Measurements from ENCODE around the gene CTIF.
A peak's percentile ranks its signal among the peaks of the same experiment; 100 is the strongest.

CTIF gene

GRCh38 chr18:48896875-48897511 lies 358.2 kb downstream of the CTIF start:
- no peaks in the 10 kb centered on the region for H3K36me3 ChIP-seq (ENCODE audit: control insufficient read depth in 1 of 2, insufficient read depth in 2 of 2, low read depth in 1 of 2, low read length in 2 of 2)
- H3K79me1 ChIP-seq (replicated peaks; ENCODE audit: low read length, poor library complexity, severe bottlenecking), result no peaks in the 10 kb centered on the region
- peak overlapping the region; percentile 68 for H2BK15ac ChIP-seq (ENCODE audit: low read depth, poor library complexity, severe bottlenecking)
- no peak overlapping the region for H2AFZ ChIP-seq (ENCODE audit: low read depth, low read length)
- no peak overlapping the region for H3K27ac ChIP-seq (ENCODE audit: low read length, poor library complexity, severe bottlenecking)
- WGBS, result 76% methylated on average over 9 of the region's 9 CpGs
- H4K8ac ChIP-seq (ENCODE audit: low read length), result no peak overlapping the region
- peaks cover 17% of the 10 kb centered on the region for H3K4me1 ChIP-seq (ENCODE audit: control insufficient read depth, insufficient read depth, low read depth, low read length)
- H2AK5ac ChIP-seq (ENCODE audit: low read length, severe bottlenecking), result peak overlapping the region; percentile 33
- peak overlapping the region; percentile 10 to 50 for H3K18ac ChIP-seq (ENCODE audit: low read depth in 1 of 2, low read length in 2 of 2)
- no peaks in the 10 kb centered on the region for H3K9me3 ChIP-seq (ENCODE audit: control insufficient read depth, low read length)
- peak overlapping the region in 1 of 2 experiments; percentile 84 for H3K14ac ChIP-seq (ENCODE audit: low read length in 2 of 2)
- H2BK12ac ChIP-seq (ENCODE audit: low read length in 2 of 2), result peak overlapping the region; percentile 40 to 76
- DNase-seq, result peak; percentile 43
- H3K4me3 ChIP-seq (ENCODE audit: insufficient read depth in 1 of 2, low read depth in 1 of 2, low read length in 2 of 2), result no peak overlapping the region
- no peak overlapping the region for H3K4ac ChIP-seq (ENCODE audit: low read depth in 1 of 2, low read length in 2 of 2)
- H4K91ac ChIP-seq (ENCODE audit: low read length), result no peak overlapping the region
- H2BK5ac ChIP-seq (ENCODE audit: low read depth, low read length, poor library complexity, severe bottlenecking), result no peak overlapping the region
- peak overlapping the region; percentile 5 for H3K9ac ChIP-seq (ENCODE audit: low read length)
- H2BK120ac ChIP-seq (ENCODE audit: low read depth, low read length), result no peak overlapping the region
- no peaks in the 10 kb centered on the region for H3K27me3 ChIP-seq (ENCODE audit: control insufficient read depth in 1 of 2, insufficient read depth in 1 of 2, low read length in 2 of 2)
- H3K4me2 ChIP-seq (ENCODE audit: low read length, poor library complexity, severe bottlenecking), result no peak overlapping the region
- no peak overlapping the region for H3K23ac ChIP-seq (ENCODE audit: low read length in 2 of 2)

GRCh38 chr18:48897531-48897930 lies 358.7 kb downstream of the CTIF start:
- Histone ChIP-seq H3K27me3 (ENCODE audit: control insufficient read depth in 1 of 2, insufficient read depth in 1 of 2, low read length in 2 of 2) (no peaks in the 10 kb centered on the region), H2AFZ (ENCODE audit: low read depth, low read length) (no peak overlapping the region), H3K9me3 (ENCODE audit: control insufficient read depth, low read length) (no peaks in the 10 kb centered on the region), H3K18ac (ENCODE audit: low read depth in 1 of 2, low read length in 2 of 2) (peak overlapping the region; percentile 10 to 42), H3K14ac (ENCODE audit: low read length in 2 of 2) (no peak overlapping the region), H3K4me2 (ENCODE audit: low read length, poor library complexity, severe bottlenecking) (no peak overlapping the region), H4K8ac (ENCODE audit: low read length) (no peak overlapping the region), H3K79me1 (replicated peaks; ENCODE audit: low read length, poor library complexity, severe bottlenecking) (no peaks in the 10 kb centered on the region), H3K9ac (ENCODE audit: low read length) (peak overlapping the region; percentile 5), H3K27ac (ENCODE audit: low read length, poor library complexity, severe bottlenecking) (no peak overlapping the region), H3K4ac (ENCODE audit: low read depth in 1 of 2, low read length in 2 of 2) (no peak overlapping the region), H3K36me3 (ENCODE audit: control insufficient read depth in 1 of 2, insufficient read depth in 2 of 2, low read depth in 1 of 2, low read length in 2 of 2) (no peaks in the 10 kb centered on the region), H3K4me1 (ENCODE audit: control insufficient read depth, insufficient read depth, low read depth, low read length) (peaks cover 23% of the 10 kb centered on the region), H4K91ac (ENCODE audit: low read length) (no peak overlapping the region), H2BK5ac (ENCODE audit: low read depth, low read length, poor library complexity, severe bottlenecking) (no peak overlapping the region), H3K4me3 (ENCODE audit: insufficient read depth in 1 of 2, low read depth in 1 of 2, low read length in 2 of 2) (no peak overlapping the region), H3K23ac (ENCODE audit: low read length in 2 of 2) (no peak overlapping the region), H2AK5ac (ENCODE audit: low read length, severe bottlenecking) (peak overlapping the region; percentile 33), H2BK120ac (ENCODE audit: low read depth, low read length) (no peak overlapping the region), H2BK15ac (ENCODE audit: low read depth, poor library complexity, severe bottlenecking) (peak overlapping the region; percentile 68), H2BK12ac (ENCODE audit: low read length in 2 of 2) (peak overlapping the region in 1 of 2 experiments; percentile 40)
- WGBS, result 98% methylated on average over 5 of the region's 5 CpGs
- DNase-seq, result no peak

- 86% methylated on average over 3 of the region's 4 CpGs for WGBS
- no peak overlapping the region for H4K91ac ChIP-seq (ENCODE audit: low read length)
- no peaks in the 10 kb centered on the region for H3K79me1 ChIP-seq (replicated peaks; ENCODE audit: low read length, poor library complexity, severe bottlenecking)
- H3K9ac ChIP-seq (ENCODE audit: low read length), result no peak overlapping the region
- no peak overlapping the region for H3K27ac ChIP-seq (ENCODE audit: low read length, poor library complexity, severe bottlenecking)
- no peak overlapping the region for H3K23ac ChIP-seq (ENCODE audit: low read length in 2 of 2)
- H2BK15ac ChIP-seq (ENCODE audit: low read depth, poor library complexity, severe bottlenecking), result no peak overlapping the region
- H3K4me3 ChIP-seq (ENCODE audit: insufficient read depth in 1 of 2, low read depth in 1 of 2, low read length in 2 of 2), result no peak overlapping the region
- no peaks in the 10 kb centered on the region for H3K27me3 ChIP-seq (ENCODE audit: control insufficient read depth in 1 of 2, insufficient read depth in 1 of 2, low read length in 2 of 2)
- H3K4me1 ChIP-seq (ENCODE audit: control insufficient read depth, insufficient read depth, low read depth, low read length), result peaks cover 31% of the 10 kb centered on the region
- H2AFZ ChIP-seq (ENCODE audit: low read depth, low read length), result no peak overlapping the region
- H2AK5ac ChIP-seq (ENCODE audit: low read length, severe bottlenecking), result no peak overlapping the region
- no peak overlapping the region for H2BK120ac ChIP-seq (ENCODE audit: low read depth, low read length)
- H3K14ac ChIP-seq (ENCODE audit: low read length in 2 of 2), result no peak overlapping the region
- H3K18ac ChIP-seq (ENCODE audit: low read depth in 1 of 2, low read length in 2 of 2), result no peak overlapping the region
- no peaks in the 10 kb centered on the region for H3K9me3 ChIP-seq (ENCODE audit: control insufficient read depth, low read length)
- H2BK5ac ChIP-seq (ENCODE audit: low read depth, low read length, poor library complexity, severe bottlenecking), result no peak overlapping the region
- H3K4me2 ChIP-seq (ENCODE audit: low read length, poor library complexity, severe bottlenecking), result no peak overlapping the region
- H3K4ac ChIP-seq (ENCODE audit: low read depth in 1 of 2, low read length in 2 of 2), result no peak overlapping the region
- H4K8ac ChIP-seq (ENCODE audit: low read length), result no peak overlapping the region
- no peak for DNase-seq
- no peaks in the 10 kb centered on the region for H3K36me3 ChIP-seq (ENCODE audit: control insufficient read depth in 1 of 2, insufficient read depth in 2 of 2, low read depth in 1 of 2, low read length in 2 of 2)
- no peak overlapping the region for H2BK12ac ChIP-seq (ENCODE audit: low read length in 2 of 2)
Observed at GRCh38 chr18:48898521-48898920, 359.7 kb downstream of the CTIF start.

GRCh38 chr18:48899558-48900174 lies 360.8 kb downstream of the CTIF start:
- no peak overlapping the region for H3K18ac ChIP-seq (ENCODE audit: low read depth in 1 of 2, low read length in 2 of 2)
- H3K23ac ChIP-seq (ENCODE audit: low read length in 2 of 2), result no peak overlapping the region
- H3K9ac ChIP-seq (ENCODE audit: low read length), result no peak overlapping the region
- no peaks in the 10 kb centered on the region for H3K79me1 ChIP-seq (replicated peaks; ENCODE audit: low read length, poor library complexity, severe bottlenecking)
- H3K4me2 ChIP-seq (ENCODE audit: low read length, poor library complexity, severe bottlenecking), result no peak overlapping the region
- no peak overlapping the region for H2BK15ac ChIP-seq (ENCODE audit: low read depth, poor library complexity, severe bottlenecking)
- no peak overlapping the region for H2BK5ac ChIP-seq (ENCODE audit: low read depth, low read length, poor library complexity, severe bottlenecking)
- H4K91ac ChIP-seq (ENCODE audit: low read length), result no peak overlapping the region
- H3K9me3 ChIP-seq (ENCODE audit: control insufficient read depth, low read length), result peaks cover 6% of the 10 kb centered on the region
- H3K4ac ChIP-seq (ENCODE audit: low read depth in 1 of 2, low read length in 2 of 2), result no peak overlapping the region
- H3K4me3 ChIP-seq (ENCODE audit: insufficient read depth in 1 of 2, low read depth in 1 of 2, low read length in 2 of 2), result no peak overlapping the region
- no peak overlapping the region for H4K8ac ChIP-seq (ENCODE audit: low read length)
- H3K4me1 ChIP-seq (ENCODE audit: control insufficient read depth, insufficient read depth, low read depth, low read length), result peaks cover 28% of the 10 kb centered on the region
- no peak overlapping the region for H2AFZ ChIP-seq (ENCODE audit: low read depth, low read length)
- H2BK12ac ChIP-seq (ENCODE audit: low read length in 2 of 2), result no peak overlapping the region
- H2AK5ac ChIP-seq (ENCODE audit: low read length, severe bottlenecking), result no peak overlapping the region
- H3K36me3 ChIP-seq (ENCODE audit: control insufficient read depth in 1 of 2, insufficient read depth in 2 of 2, low read depth in 1 of 2, low read length in 2 of 2), result no peaks in the 10 kb centered on the region
- no peak overlapping the region for H2BK120ac ChIP-seq (ENCODE audit: low read depth, low read length)
- WGBS, result 95% methylated on average over 3 of the region's 4 CpGs
- DNase-seq, result no peak
- no peak overlapping the region for H3K14ac ChIP-seq (ENCODE audit: low read length in 2 of 2)
- no peak overlapping the region for H3K27ac ChIP-seq (ENCODE audit: low read length, poor library complexity, severe bottlenecking)
- no peaks in the 10 kb centered on the region for H3K27me3 ChIP-seq (ENCODE audit: control insufficient read depth in 1 of 2, insufficient read depth in 1 of 2, low read length in 2 of 2)

All from mesenchymal stem cell (in vitro differentiated cells and primary cell).